Measurements from ENCODE around the gene CYP19A1. TPM values are rescaled to one million over a fixed set of nuclear protein-coding genes. Genes with fewer than 3 reads are reported as not detected.

Gene CYP19A1
- total RNA-seq, 1 experiment from 2014 or later, result 0.77 TPM

DNA sequence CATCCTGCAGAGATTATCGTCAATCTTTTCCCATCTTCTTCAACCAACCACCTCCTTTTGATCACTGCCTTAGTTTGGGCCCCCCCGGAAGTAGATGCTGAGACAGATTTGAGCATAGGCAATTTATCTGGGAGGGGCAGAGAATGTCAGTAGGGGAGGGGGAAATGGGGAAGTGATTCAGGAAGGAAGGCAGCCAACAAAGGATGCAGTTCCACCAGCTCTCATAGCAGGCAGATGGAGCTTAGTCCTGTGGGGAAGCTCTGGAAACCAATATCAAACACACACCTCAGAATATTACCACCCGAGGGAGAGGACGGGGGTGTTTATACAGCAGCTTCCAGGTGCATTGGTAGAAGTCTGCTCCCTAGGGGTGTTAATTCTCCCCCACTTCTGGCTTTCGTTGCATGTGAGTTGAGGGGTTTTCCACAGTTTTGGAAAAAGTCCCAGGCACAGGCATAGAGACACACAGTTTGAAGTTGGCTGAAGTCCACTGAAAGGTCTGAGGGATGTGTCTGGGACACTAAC is 152.2 kb downstream of the CYP19A1 start:
- H3K4me3 ChIP-seq (ENCODE audit: low read depth, low read length), result no peak overlapping the region
- BruUV-seq (replicated peaks), result no TSS peak
- Mint-ChIP-seq H3K4me1 (ENCODE audit: low read depth, unreplicated experiment) (peaks cover 11% of the 10 kb centered on the region), H3K27me3 (ENCODE audit: insufficient read depth, unreplicated experiment) (no peaks in the 10 kb centered on the region), H3K27ac (ENCODE audit: unreplicated experiment) (no peak overlapping the region), H3K36me3 (ENCODE audit: insufficient read depth, unreplicated experiment) (peaks cover 9% of the 10 kb centered on the region), H3K4me3 (ENCODE audit: unreplicated experiment) (no peak overlapping the region), H3K9me3 (ENCODE audit: unreplicated experiment) (no peaks in the 10 kb centered on the region)
- POLR2A ChIA-PET, result no interaction called here
- CTCF ChIA-PET, result no interaction called here
- H3K4me1 ChIP-seq, result 0 out of 2 replicates have a peak, but pooled peaks cover 3% of the 10 kb centered on the region
- intact Hi-C loops (cut with micrococcal nuclease; ENCODE audit: unreplicated experiment), result no loop called here
- no peak for DNase-seq
- no peak for TF ChIP-seq CTCF (IDR thresholded peaks at IDR 0.05; ENCODE audit: insufficient read depth in 1 of 2, low read depth in 1 of 2, low read length in 1 of 2, severe bottlenecking in 1 of 2, unreplicated experiment in 1 of 2)
- H3K36me3 ChIP-seq (ENCODE audit: control insufficient read depth, insufficient read depth, low read length), result no peaks in the 10 kb centered on the region
- H3K27me3 ChIP-seq (replicated peaks; ENCODE audit: control insufficient read depth, insufficient read depth, low read length), result no peaks in the 10 kb centered on the region
- no peaks in the 10 kb centered on the region for H3K9me3 ChIP-seq

GRCh38 chr15:51185213-51186159 is 152.9 kb downstream of the CYP19A1 start:
- no peaks in the 10 kb centered on the region for H3K27me3 ChIP-seq (replicated peaks; ENCODE audit: control insufficient read depth, insufficient read depth, low read length)
- H3K36me3 Mint-ChIP-seq (ENCODE audit: insufficient read depth, unreplicated experiment), result peaks cover 10% of the 10 kb centered on the region
- ChIA-PET POLR2A (no interaction called here), CTCF (no interaction called here)
- no peaks in the 10 kb centered on the region for H3K9me3 ChIP-seq
- peaks cover 11% of the 10 kb centered on the region for H3K4me1 Mint-ChIP-seq (ENCODE audit: low read depth, unreplicated experiment)
- BruUV-seq (replicated peaks), result no TSS peak
- 0 out of 2 replicates have a peak, but pooled peaks cover 3% of the 10 kb centered on the region for H3K4me1 ChIP-seq
- no peak for TF ChIP-seq CTCF (IDR thresholded peaks at IDR 0.05; ENCODE audit: insufficient read depth in 1 of 2, low read depth in 1 of 2, low read length in 1 of 2, severe bottlenecking in 1 of 2, unreplicated experiment in 1 of 2)
- H3K4me3 ChIP-seq (ENCODE audit: low read depth, low read length), result no peak overlapping the region
- intact Hi-C loops (cut with micrococcal nuclease; ENCODE audit: unreplicated experiment), result no loop called here
- no peaks in the 10 kb centered on the region for H3K9me3 Mint-ChIP-seq (ENCODE audit: unreplicated experiment)
- DNase-seq, result no peak
- no peak overlapping the region for H3K4me3 Mint-ChIP-seq (ENCODE audit: unreplicated experiment)
- H3K27me3 Mint-ChIP-seq (ENCODE audit: insufficient read depth, unreplicated experiment), result no peaks in the 10 kb centered on the region
- no peaks in the 10 kb centered on the region for H3K36me3 ChIP-seq (ENCODE audit: control insufficient read depth, insufficient read depth, low read length)
- H3K27ac Mint-ChIP-seq (ENCODE audit: unreplicated experiment), result no peak overlapping the region

DNA sequence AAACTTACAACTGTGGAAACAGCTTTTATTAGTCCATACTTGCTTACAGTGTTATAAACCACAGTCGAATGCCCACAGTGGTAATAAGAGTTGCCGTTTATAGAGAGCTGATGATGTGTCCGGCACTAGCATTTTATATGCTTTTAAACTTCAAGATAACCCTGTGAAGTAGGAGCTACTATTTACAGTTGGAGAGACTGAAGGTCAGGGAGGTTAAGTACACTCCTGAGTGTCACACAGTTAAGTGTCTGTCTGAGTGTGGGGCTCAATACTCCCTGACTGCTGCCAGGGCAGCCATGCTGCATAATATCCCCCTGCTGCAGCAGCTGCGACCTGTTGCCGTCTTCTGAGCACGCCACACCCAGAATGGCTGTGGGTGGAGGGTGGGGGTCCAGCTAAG is 153.8 kb downstream of the CYP19A1 start:
- no TSS peak for BruUV-seq (replicated peaks)
- H3K36me3 Mint-ChIP-seq (ENCODE audit: insufficient read depth, unreplicated experiment), result peaks cover 10% of the 10 kb centered on the region
- H3K27me3 Mint-ChIP-seq (ENCODE audit: insufficient read depth, unreplicated experiment), result no peaks in the 10 kb centered on the region
- H3K27ac Mint-ChIP-seq (ENCODE audit: unreplicated experiment), result no peak overlapping the region
- no peak for TF ChIP-seq CTCF (IDR thresholded peaks at IDR 0.05; ENCODE audit: insufficient read depth in 1 of 2, low read depth in 1 of 2, low read length in 1 of 2, severe bottlenecking in 1 of 2, unreplicated experiment in 1 of 2)
- no peaks in the 10 kb centered on the region for H3K27me3 ChIP-seq (replicated peaks; ENCODE audit: control insufficient read depth, insufficient read depth, low read length)
- H3K4me1 ChIP-seq, result 0 out of 2 replicates have a peak, but pooled peaks cover 3% of the 10 kb centered on the region
- no peaks in the 10 kb centered on the region for H3K36me3 ChIP-seq (ENCODE audit: control insufficient read depth, insufficient read depth, low read length)
- no peaks in the 10 kb centered on the region for H3K9me3 Mint-ChIP-seq (ENCODE audit: unreplicated experiment)
- H3K4me3 ChIP-seq (ENCODE audit: low read depth, low read length), result no peak overlapping the region
- ChIA-PET CTCF (no interaction called here), POLR2A (no interaction called here)
- H3K4me1 Mint-ChIP-seq (ENCODE audit: low read depth, unreplicated experiment), result peaks cover 11% of the 10 kb centered on the region
- DNase-seq, result no peak
- H3K4me3 Mint-ChIP-seq (ENCODE audit: unreplicated experiment), result no peak overlapping the region
- intact Hi-C loops (cut with micrococcal nuclease; ENCODE audit: unreplicated experiment), result no loop called here
- no peaks in the 10 kb centered on the region for H3K9me3 ChIP-seq

Measured in Caco-2 (cell line).